ENCODE results near the gene KRTAP1-4.

DNA sequence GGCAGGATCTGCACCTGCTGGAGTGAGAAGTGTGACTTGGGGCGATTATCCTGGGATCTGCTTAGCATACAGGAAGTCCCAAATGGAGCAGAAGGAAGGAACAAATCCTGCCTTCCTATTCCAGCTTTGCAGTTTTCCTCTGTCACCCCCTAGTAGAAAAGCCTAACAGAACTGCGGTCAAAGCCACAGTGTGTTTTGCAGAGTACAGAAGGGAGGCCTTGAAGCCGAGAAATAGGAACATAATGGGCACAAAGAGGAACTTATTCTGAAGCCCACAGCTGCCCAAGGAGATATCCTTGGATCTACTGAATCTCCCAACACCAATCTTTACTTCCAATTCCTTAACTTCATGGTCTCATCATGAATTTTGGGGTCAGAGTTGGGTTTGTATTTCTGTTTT lies 11.5 kb downstream of the KRTAP1-4 start:
- TF ChIP-seq, protein P1, sequence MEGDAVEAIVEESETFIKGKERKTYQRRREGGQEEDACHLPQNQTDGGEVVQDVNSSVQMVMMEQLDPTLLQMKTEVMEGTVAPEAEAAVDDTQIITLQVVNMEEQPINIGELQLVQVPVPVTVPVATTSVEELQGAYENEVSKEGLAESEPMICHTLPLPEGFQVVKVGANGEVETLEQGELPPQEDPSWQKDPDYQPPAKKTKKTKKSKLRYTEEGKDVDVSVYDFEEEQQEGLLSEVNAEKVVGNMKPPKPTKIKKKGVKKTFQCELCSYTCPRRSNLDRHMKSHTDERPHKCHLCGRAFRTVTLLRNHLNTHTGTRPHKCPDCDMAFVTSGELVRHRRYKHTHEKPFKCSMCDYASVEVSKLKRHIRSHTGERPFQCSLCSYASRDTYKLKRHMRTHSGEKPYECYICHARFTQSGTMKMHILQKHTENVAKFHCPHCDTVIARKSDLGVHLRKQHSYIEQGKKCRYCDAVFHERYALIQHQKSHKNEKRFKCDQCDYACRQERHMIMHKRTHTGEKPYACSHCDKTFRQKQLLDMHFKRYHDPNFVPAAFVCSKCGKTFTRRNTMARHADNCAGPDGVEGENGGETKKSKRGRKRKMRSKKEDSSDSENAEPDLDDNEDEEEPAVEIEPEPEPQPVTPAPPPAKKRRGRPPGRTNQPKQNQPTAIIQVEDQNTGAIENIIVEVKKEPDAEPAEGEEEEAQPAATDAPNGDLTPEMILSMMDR (conservative IDR thresholded peaks at IDR 0.05; ENCODE audit: low read depth, low read length) = no peak
- no peak for TF ChIP-seq EZH2 (IDR thresholded peaks at IDR 0.05; ENCODE audit: low read length, unreplicated experiment)
- no peak for TF ChIP-seq EZH2phosphoT487 (IDR thresholded peaks at IDR 0.05; ENCODE audit: borderline replicate concordance, low read length)
